HepG2 (cell line): Measurements from ENCODE around the gene PRDX2. TPM values are rescaled to one million over a fixed set of nuclear protein-coding genes. Genes with fewer than 3 reads are reported as not detected.

Source experiments
- ATAC-seq: fragments of 200-7000 bp; cut with Tn5 transposase; 3 replicates; pipeline ENCODE4 v1.9.1; 2020; ENCODE audit warnings: mild to moderate bottlenecking, moderate library complexity
- BruUV-seq: library from RNA; stranded (reverse); fragments of 400-500 nt; replicated peaks from 2 replicates; lab custom pipeline; 2021; lab: Mats Ljungman, UMichigan
- CTCF ChIA-PET: fragments of 300-600 bp; formaldehyde crosslinking; extraction: SDS; loops from one replicate; lab custom pipeline; 2021; ENCODE audit warnings: low total read pairs, inconsistent platforms, low intra/inter-chr PET ratio; lab: Yijun Ruan, JAX
- POLR2A ChIA-PET: fragments of 350-600 bp; sonication (Branson Sonifier 250); formaldehyde crosslinking; loops from one replicate; lab custom pipeline; 2020; ENCODE audit warnings: antibody characterized with exemption, inconsistent platforms; lab: Yijun Ruan, JAX
- DNase-seq: peaks from one replicate; pipeline ENCODE4 v3.0.0-alpha.2; 2015; ENCODE audit warnings: low spot score
- FAIRE-seq: peaks from 3 replicates; lab custom pipeline; 2011; peaks lifted over from hg19 to GRCh38; lab: Jason Lieb, UNC
- H2AFZ ChIP-seq: one replicate; pipeline ENCODE4 v1.6.1; 2011; ENCODE audit warnings: low read length, inconsistent platforms
- H3K27ac ChIP-seq: fragments of 300-600 bp; 3 replicates; pipeline ENCODE4 v1.8.0; 2011; ENCODE audit warnings: mixed run types, mild to moderate bottlenecking, mixed read lengths, low read length, inconsistent platforms; ENCODE audit not compliant: insufficient read depth; ENCODE audit errors: extremely low read length
- H3K27me3 ChIP-seq, 2 experiments: fragments of 200-600 bp in 1 of 2; 2 replicates in 1 of 2; 3 replicates in 1 of 2; pipeline versions ENCODE4 v1.6.0 to v1.8.0; 2011; ENCODE audit warnings: low read length in 2 of 2, mild to moderate bottlenecking in 2 of 2, moderate library complexity in 2 of 2, inconsistent platforms in 1 of 2; ENCODE audit not compliant: insufficient read depth in 2 of 2, control insufficient read depth in 1 of 2
- H3K36me3 ChIP-seq, 2 experiments: fragments of 200-600 bp in 1 of 2; replicated peaks in 1 of 2; 2 replicates in 1 of 2; 3 replicates in 1 of 2; pipeline versions ENCODE4 v1.5.1 to v1.8.0; 2011; ENCODE audit warnings: low read length in 2 of 2, inconsistent platforms in 1 of 2; ENCODE audit not compliant: insufficient read depth in 2 of 2, control insufficient read depth in 1 of 2
- H3K4me1 ChIP-seq: 2 replicates; pipeline ENCODE4 v1.5.1; 2012; ENCODE audit warnings: low read length, inconsistent platforms; ENCODE audit not compliant: insufficient read depth
- H3K4me2 ChIP-seq: 2 replicates; pipeline ENCODE4 v1.6.0; 2011; ENCODE audit warnings: low read depth, low read length, inconsistent platforms
- H3K4me3 ChIP-seq, 3 experiments: fragments of 200-600 bp in 1 of 3; sonication (generic), shearing (Covaris generic) in 1 of 3; replicated peaks in 1 of 3; 2 replicates each; pipeline ENCODE4 v1.5.1; 2011 to 2016; ENCODE audit warnings: low read length in 3 of 3, inconsistent platforms in 2 of 3, low read depth in 2 of 3, mild to moderate bottlenecking in 2 of 3, control low read depth in 1 of 3, mixed read lengths in 1 of 3; ENCODE audit not compliant: insufficient read depth in 1 of 3
- H3K79me2 ChIP-seq: one replicate; pipeline ENCODE4 v1.6.1; 2011; ENCODE audit warnings: low read length, inconsistent platforms; ENCODE audit not compliant: insufficient read depth
- H3K9ac ChIP-seq: 2 replicates; pipeline ENCODE4 v1.6.0; 2011; ENCODE audit warnings: mild to moderate bottlenecking, low read depth, low read length, inconsistent platforms; ENCODE audit not compliant: insufficient read depth
- H3K9me3 ChIP-seq: 2 replicates; pipeline ENCODE4 v1.5.1; 2012; ENCODE audit warnings: mild to moderate bottlenecking, low read length
- H4K20me1 ChIP-seq: 2 replicates; pipeline ENCODE4 v1.6.0; 2011; ENCODE audit warnings: inconsistent platforms, mild to moderate bottlenecking, low read length, moderate library complexity; ENCODE audit not compliant: insufficient read depth
- GLMP ChIP-seq: sonication (generic); formaldehyde crosslinking; IDR thresholded peaks from 2 replicates; pipeline ENCODE4 v1.9.0; 2021; ENCODE audit warnings: missing genetic modification reagents, mild to moderate bottlenecking, borderline replicate concordance
- HNF4G ChIP-seq, 2 experiments: sonication (generic) in 1 of 2; formaldehyde crosslinking in 1 of 2; IDR thresholded peaks; 2 replicates each; pipeline versions ENCODE4 v1.4.0 to v1.6.1; 2011 to 2020; ENCODE audit warnings: borderline replicate concordance in 2 of 2, low read depth in 2 of 2, mild to moderate bottlenecking in 2 of 2, low read length in 1 of 2, missing genetic modification reagents in 1 of 2, moderate library complexity in 1 of 2
- HOXA9 ChIP-seq: sonication (generic); formaldehyde crosslinking; IDR thresholded peaks from 2 replicates; pipeline ENCODE4 v1.8.1; 2022; ENCODE audit warnings: missing genetic modification reagents, mild to moderate bottlenecking, moderate library complexity, borderline replicate concordance
- ISL2 ChIP-seq: sonication (generic); formaldehyde crosslinking; IDR thresholded peaks from 2 replicates; pipeline ENCODE4 v1.5.0; 2020; ENCODE audit warnings: missing genetic modification reagents
- MYC ChIP-seq: sonication (generic); formaldehyde crosslinking; IDR thresholded peaks from 2 replicates; pipeline ENCODE4 v1.9.0; 2021; ENCODE audit warnings: missing genetic modification reagents, borderline replicate concordance
- RBFOX2 ChIP-seq: fragments of 200-400 bp; formaldehyde crosslinking; IDR thresholded peaks from 2 replicates; pipeline ENCODE4 v1.6.1; 2017; ENCODE audit warnings: low read depth, mild to moderate bottlenecking, low read length
- SP4 ChIP-seq: sonication (generic); formaldehyde crosslinking; IDR thresholded peaks from 2 replicates; pipeline ENCODE4 v1.8.1; 2023; ENCODE audit warnings: mild to moderate bottlenecking, missing genetic modification reagents
- TGIF2 ChIP-seq: IDR thresholded peaks from 2 replicates; pipeline ENCODE4 v1.6.1; 2016; ENCODE audit warnings: control low read depth, missing compliant biosample characterization
- ZFP82 ChIP-seq: sonication (generic); formaldehyde crosslinking; IDR thresholded peaks from 2 replicates; pipeline ENCODE4 v1.5.1; 2020; ENCODE audit warnings: mild to moderate bottlenecking, missing genetic modification reagents, borderline replicate concordance
- ZNF17 ChIP-seq: sonication (generic); formaldehyde crosslinking; IDR thresholded peaks from 2 replicates; pipeline ENCODE4 v1.5.0; 2020; ENCODE audit warnings: mild to moderate bottlenecking, missing genetic modification reagents
- ZNF329 ChIP-seq: sonication (generic); formaldehyde crosslinking; IDR thresholded peaks from 2 replicates; pipeline ENCODE4 v1.9.0; 2021; ENCODE audit warnings: low read depth, mild to moderate bottlenecking, missing genetic modification reagents
- ZNF605 ChIP-seq: sonication (generic); formaldehyde crosslinking; IDR thresholded peaks from 2 replicates; pipeline ENCODE4 v1.8.0; 2022; ENCODE audit warnings: mild to moderate bottlenecking, missing genetic modification reagents
- ZNF746 ChIP-seq: sonication (generic); formaldehyde crosslinking; IDR thresholded peaks from 2 replicates; pipeline ENCODE4 v1.8.0; 2022; ENCODE audit warnings: mild to moderate bottlenecking, missing genetic modification reagents
- ZNF792 ChIP-seq: IDR thresholded peaks from 2 replicates; pipeline ENCODE4 v1.6.1; 2016
- WGBS: methylation state at CpG from one replicate; pipeline ENCODE4 v1.1.6; 2017; ENCODE audit warnings: low lambda C conversion rate; 5-methylcytosine and 5-hydroxymethylcytosine counted together
- in situ Hi-C: cut with HindIII; loops from 2 replicates; pipeline ENCODE4 v1.10.0; 2017; ENCODE audit warnings: low pct_unique_long_range_greater_than_20kb; ENCODE audit not compliant: extremely low pct_ligation_motif_present
- intact Hi-C: fragments of 100-400 bp; cut with micrococcal nuclease; formaldehyde crosslinking; loops from one replicate; pipeline ENCODE4 v1.10.0; 2022; ENCODE audit not compliant: unreplicated experiment
- polyA plus RNA-seq, 8 experiments: library from polyadenylated mRNA; depleted of rRNA in 3 of 8; stranded (reverse) in 7 of 8; unstranded in 1 of 8; fragments of >200 nt; fragmentation: Illumina TruSeq in 4 of 8; extraction: Trizol in 4 of 8; gene quantifications; 2 replicates each; pipeline versions ENCODE4 v1.2.1 to v1.2.3, GENCODE V29; 2011 to 2016; ENCODE audit warnings: low read depth in 4 of 8, missing spikeins in 1 of 8, mixed read lengths in 1 of 8; ENCODE audit not compliant: insufficient read depth in 1 of 8
- total RNA-seq, 5 experiments: library from RNA; depleted of rRNA; stranded (reverse); fragments of >200 nt; fragmentation: Illumina TruSeq; extraction: Trizol; gene quantifications; 2 replicates each; pipeline ENCODE4 v1.2.3, GENCODE V29; 2016; ENCODE audit warnings: low read depth in 1 of 5
- TF ChIP-seq, protein P1 (sequence below): sonication (generic); formaldehyde crosslinking; IDR thresholded peaks from 2 replicates; pipeline ENCODE4 v1.4.0; 2020; ENCODE audit warnings: missing genetic modification reagents, borderline replicate concordance
- TF ChIP-seq, protein P2 (sequence below): sonication (generic); formaldehyde crosslinking; IDR thresholded peaks from 2 replicates; pipeline ENCODE4 v1.4.0; 2020; ENCODE audit warnings: mild to moderate bottlenecking, missing genetic modification reagents

The PRDX2 gene
- total and polyA plus RNA-seq, 2 of the 13 experiments (the other 11 are each of a cell fraction or from before 2014, with no cell fraction given) = 218 to 381 TPM

- no peaks in the 10 kb centered on the region for H4K20me1 ChIP-seq
- H3K79me2 ChIP-seq = peaks cover 8% of the 10 kb centered on the region
- FAIRE-seq = no peak
- no peaks in the 10 kb centered on the region for H3K9me3 ChIP-seq
- H3K27me3 ChIP-seq = no peaks in the 10 kb centered on the region; a peak in 2 of 5 replicates
- peak overlapping the region; percentile 47 to 87 (median 60) for H3K4me3 ChIP-seq
- peaks cover 66% of the 10 kb centered on the region for H3K4me1 ChIP-seq
- ChIA-PET POLR2A (interaction anchor here (1.4 to 1.9 kb wide), 3 partner anchors 11 to 66 kb away, joined by 4 to 21 read pairs (median 8); partner anchors contain the start of genes GET3 and TNPO2), CTCF (interaction anchor here (1.4 kb wide), 1 partner anchor 11 kb away, joined by 4 read pairs; no protein-coding TSS in a partner anchor)
- in situ Hi-C loops (no loop called here), intact Hi-C loops (no loop called here)
- ATAC-seq = peak; percentile 14
- no peak overlapping the region for H2AFZ ChIP-seq
- 2% methylated on average over 8 of the region's 46 CpGs for WGBS
- no TSS peak for BruUV-seq
- H3K36me3 ChIP-seq = no peaks in the 10 kb centered on the region
- H3K27ac ChIP-seq = peak overlapping the region; percentile 59
- no peak for DNase-seq
- H3K9ac ChIP-seq = peak overlapping the region; percentile 89
- peak overlapping the region; percentile 99 for H3K4me2 ChIP-seq
- peak; percentile 80 for TF ChIP-seq HNF4G (IDR thresholded peaks at IDR 0.05; ENCODE audit: borderline replicate concordance, low read depth, low read length)
- TF ChIP-seq HNF4G (CRISPR knock-in tag; IDR thresholded peaks at IDR 0.05; ENCODE audit: borderline replicate concordance, low read depth) = no peak; the same call in 1 of the 2 replicates
- TF ChIP-seq ZNF792 = no peak
- peak; percentile 40; the same call in 1 of the 2 replicates for TF ChIP-seq ZNF746 (CRISPR knock-in tag)
- peak; percentile 44; the same call in 1 of the 2 replicates for TF ChIP-seq ZNF605 (CRISPR knock-in tag)
- TF ChIP-seq GLMP (CRISPR knock-in tag) = no peak
- peak; percentile 61 for TF ChIP-seq RBFOX2
- TF ChIP-seq ZNF17 (CRISPR knock-in tag) = no peak
- 0 out of 2 replicates have a peak, but pooled peaks have one; percentile 39 for TF ChIP-seq TGIF2 (CRISPR knock-in tag)
- 0 out of 2 replicates have a peak, but pooled peaks have one; percentile 0 for TF ChIP-seq SP4 (CRISPR knock-in tag)
- 0 out of 2 replicates have a peak, but pooled peaks have one; percentile 2 for TF ChIP-seq MYC (CRISPR knock-in tag)
- TF ChIP-seq ZNF329 (CRISPR knock-in tag) = 0 out of 2 replicates have a peak, but pooled peaks have one; percentile 0
- TF ChIP-seq ZFP82 (CRISPR knock-in tag) = no peak
- 0 out of 2 replicates have a peak, but pooled peaks have one; percentile 24 for TF ChIP-seq HOXA9 (CRISPR knock-in tag)
- TF ChIP-seq, protein P1, sequence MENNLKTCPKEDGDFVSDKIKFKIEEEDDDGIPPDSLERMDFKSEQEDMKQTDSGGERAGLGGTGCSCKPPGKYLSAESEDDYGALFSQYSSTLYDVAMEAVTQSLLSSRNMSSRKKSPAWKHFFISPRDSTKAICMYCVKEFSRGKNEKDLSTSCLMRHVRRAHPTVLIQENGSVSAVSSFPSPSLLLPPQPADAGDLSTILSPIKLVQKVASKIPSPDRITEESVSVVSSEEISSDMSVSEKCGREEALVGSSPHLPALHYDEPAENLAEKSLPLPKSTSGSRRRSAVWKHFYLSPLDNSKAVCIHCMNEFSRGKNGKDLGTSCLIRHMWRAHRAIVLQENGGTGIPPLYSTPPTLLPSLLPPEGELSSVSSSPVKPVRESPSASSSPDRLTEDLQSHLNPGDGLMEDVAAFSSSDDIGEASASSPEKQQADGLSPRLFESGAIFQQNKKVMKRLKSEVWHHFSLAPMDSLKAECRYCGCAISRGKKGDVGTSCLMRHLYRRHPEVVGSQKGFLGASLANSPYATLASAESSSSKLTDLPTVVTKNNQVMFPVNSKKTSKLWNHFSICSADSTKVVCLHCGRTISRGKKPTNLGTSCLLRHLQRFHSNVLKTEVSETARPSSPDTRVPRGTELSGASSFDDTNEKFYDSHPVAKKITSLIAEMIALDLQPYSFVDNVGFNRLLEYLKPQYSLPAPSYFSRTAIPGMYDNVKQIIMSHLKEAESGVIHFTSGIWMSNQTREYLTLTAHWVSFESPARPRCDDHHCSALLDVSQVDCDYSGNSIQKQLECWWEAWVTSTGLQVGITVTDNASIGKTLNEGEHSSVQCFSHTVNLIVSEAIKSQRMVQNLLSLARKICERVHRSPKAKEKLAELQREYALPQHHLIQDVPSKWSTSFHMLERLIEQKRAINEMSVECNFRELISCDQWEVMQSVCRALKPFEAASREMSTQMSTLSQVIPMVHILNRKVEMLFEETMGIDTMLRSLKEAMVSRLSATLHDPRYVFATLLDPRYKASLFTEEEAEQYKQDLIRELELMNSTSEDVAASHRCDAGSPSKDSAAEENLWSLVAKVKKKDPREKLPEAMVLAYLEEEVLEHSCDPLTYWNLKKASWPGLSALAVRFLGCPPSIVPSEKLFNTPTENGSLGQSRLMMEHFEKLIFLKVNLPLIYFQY (CRISPR knock-in tag) = peak; percentile 85; the same call in 1 of the 2 replicates
- TF ChIP-seq, protein P2, sequence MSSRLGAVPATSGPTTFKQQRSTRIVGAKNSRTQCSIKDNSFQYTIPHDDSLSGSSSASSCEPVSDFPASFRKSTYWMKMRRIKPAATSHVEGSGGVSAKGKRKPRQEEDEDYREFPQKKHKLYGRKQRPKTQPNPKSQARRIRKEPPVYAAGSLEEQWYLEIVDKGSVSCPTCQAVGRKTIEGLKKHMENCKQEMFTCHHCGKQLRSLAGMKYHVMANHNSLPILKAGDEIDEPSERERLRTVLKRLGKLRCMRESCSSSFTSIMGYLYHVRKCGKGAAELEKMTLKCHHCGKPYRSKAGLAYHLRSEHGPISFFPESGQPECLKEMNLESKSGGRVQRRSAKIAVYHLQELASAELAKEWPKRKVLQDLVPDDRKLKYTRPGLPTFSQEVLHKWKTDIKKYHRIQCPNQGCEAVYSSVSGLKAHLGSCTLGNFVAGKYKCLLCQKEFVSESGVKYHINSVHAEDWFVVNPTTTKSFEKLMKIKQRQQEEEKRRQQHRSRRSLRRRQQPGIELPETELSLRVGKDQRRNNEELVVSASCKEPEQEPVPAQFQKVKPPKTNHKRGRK (CRISPR knock-in tag) = no peak
- TF ChIP-seq ISL2 (CRISPR knock-in tag) = no peak
Measured at GRCh38 chr19:12789098-12789903, 12.3 kb downstream of the PRDX2 start.
